Measurements from ENCODE around the gene PALLD.
"Not testable (repeated sequence)": the region's sequence is repeated elsewhere in the genome, so short reads cannot be mapped to it uniquely, and the experiment has no call there.

PALLD gene

GRCh38 chr4:168908093-168908492 lies 411.2 kb downstream of the PALLD start:
- DNase-seq (ENCODE audit: low read depth in 2 of 2), result no peak

DNA sequence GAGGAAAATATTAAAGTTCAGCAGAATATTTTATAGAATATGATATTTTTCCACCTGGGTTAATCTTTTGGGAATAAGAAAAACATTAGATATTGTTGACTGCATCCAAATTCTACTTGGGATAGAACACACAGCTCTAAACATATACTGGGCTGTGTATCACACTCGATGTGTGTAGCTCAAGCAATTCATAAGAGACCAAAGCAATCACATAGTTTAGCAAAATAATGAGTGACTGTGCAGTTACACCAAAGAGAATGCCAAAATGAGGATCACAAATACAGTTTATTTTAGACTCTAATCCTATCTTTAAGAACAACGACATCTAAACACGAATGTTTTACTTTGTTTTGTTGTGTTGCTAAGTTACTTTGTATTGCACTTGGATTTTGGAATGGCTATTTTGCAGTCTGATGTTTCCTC lies 412.0 kb downstream of the PALLD start:
- no peak for DNase-seq (ENCODE audit: low read depth in 2 of 2)

GRCh38 chr4:168914095-168914494 lies 417.2 kb downstream of the PALLD start:
- no peak for DNase-seq (ENCODE audit: low read depth in 2 of 2)

DNA sequence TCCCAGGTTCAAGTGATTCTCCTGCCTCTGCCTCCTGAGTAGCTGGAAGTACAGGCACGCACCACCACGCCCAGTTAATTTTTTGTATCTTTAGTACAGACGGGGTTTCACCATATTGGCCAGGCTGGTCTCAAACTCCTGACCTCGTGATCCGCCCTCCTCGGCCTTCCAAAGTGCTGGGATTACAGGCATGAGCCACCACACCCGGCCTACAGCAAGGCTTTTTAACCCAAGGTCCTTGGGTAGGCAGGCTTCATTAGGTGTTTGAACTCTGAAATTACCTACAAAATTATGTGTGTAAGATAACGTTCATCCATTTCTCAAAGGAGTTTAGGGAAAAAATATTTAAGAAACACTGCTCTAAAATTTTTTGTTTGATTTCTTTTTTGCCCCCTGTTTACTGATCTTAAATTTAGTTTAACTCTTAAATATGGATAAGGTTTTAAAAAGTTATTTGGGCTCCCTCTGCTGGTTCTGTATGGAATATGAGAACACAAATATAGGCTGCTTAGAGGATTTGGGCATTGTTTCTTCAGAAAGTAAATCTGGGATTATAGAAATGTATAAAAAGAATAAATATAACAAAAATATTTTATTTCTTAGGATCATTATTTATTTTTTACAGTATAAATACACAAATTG lies 420.4 kb downstream of the PALLD start:
- no peak for DNase-seq (ENCODE audit: low read depth in 2 of 2)

GRCh38 chr4:168919706-168920324 lies 423.0 kb downstream of the PALLD start:
- no peak for DNase-seq (ENCODE audit: low read depth in 2 of 2)

GRCh38 chr4:168920441-168921065 lies 423.7 kb downstream of the PALLD start:
- DNase-seq (ENCODE audit: low read depth in 2 of 2), result no peak

GRCh38 chr4:168923526-168924194 lies 426.8 kb downstream of the PALLD start:
- DNase-seq (ENCODE audit: low read depth in 2 of 2), result peak; percentile 9 to 43

GRCh38 chr4:168924667-168925066 lies 427.8 kb downstream of the PALLD start:
- no peak for DNase-seq (ENCODE audit: low read depth in 2 of 2)

DNA sequence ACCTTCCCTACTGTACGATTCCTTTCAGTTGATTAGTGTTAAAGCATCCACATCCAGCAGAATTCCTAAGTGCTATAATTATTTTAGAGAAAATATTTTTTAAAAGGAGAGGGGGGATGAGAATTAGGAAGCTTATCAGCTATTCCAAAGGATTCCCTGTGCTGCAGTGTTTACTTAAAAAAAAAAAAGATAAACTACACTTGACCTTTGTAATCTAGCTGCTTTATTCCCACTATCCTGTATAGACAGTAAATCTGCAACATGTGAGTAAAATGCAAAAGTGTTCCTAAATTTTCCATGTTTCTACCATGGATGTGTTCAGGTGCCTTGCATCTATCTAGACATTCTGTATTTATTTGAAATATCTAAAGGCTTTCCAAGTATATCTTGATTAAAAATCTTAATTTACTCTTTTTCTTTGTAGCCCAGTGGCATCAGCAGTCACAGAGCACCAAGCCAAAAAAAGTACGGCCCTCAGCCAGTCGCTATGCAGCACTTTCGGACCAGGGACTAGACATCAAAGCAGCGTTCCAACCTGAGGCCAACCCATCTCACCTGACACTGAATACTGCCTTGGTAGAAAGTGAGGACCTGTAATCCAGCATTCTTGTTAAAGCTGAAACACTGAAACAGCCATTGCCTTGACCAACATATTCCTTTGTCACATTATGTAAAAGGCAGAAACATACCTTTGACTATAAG lies 429.1 kb downstream of the PALLD start:
- DNase-seq (ENCODE audit: low read depth in 2 of 2), result no peak

- DNase-seq (ENCODE audit: low read depth in 2 of 2), result no peak
Measured at GRCh38 chr4:168928346-168928745, 431.5 kb downstream of the PALLD start.

DNA sequence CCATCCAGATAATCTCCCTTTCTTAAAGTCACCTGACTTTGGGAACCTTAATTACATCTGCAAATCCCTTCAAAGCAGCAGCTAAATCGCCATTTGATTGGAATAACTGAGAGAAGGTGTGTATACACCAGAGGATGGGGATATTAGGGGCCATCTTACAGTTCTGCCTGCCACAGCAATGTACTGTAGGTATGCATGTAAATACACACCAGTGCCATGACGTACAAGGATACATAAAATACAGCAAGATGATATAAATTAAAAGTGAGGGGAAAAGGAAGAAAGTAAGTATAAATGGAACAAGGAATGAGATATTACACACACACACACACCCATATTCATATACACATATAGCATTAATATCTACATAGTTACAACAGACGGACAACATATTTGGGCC lies 432.0 kb downstream of the PALLD start:
- DNase-seq (ENCODE audit: low read depth in 2 of 2), result no peak

GRCh38 chr4:168930413-168931196 lies 433.8 kb downstream of the PALLD start:
- no peak for DNase-seq (ENCODE audit: low read depth in 2 of 2)

GRCh38 chr4:168931215-168931650 lies 434.4 kb downstream of the PALLD start:
- DNase-seq (ENCODE audit: low read depth in 2 of 2), result no peak

DNA sequence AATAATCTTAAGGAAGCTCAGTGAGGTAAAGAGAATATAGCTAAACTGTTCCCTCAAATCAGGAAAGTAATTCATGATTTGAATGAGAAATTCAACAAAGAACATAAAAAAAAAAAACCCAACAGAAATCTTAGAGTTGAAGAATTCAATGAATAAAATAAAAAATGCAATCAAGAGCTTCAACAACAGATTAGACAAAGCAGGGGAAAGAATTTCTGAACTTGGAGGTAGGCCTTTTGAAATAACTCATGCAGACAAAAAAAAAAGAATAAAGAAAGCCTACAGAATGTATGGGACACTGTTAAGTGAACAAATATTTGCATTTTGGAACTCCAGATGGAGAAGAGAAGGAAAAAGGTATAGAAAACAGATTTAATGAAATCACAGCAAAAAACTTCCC lies 435.3 kb downstream of the PALLD start:
- no peak for DNase-seq (ENCODE audit: low read depth in 2 of 2)

- no peak for DNase-seq (ENCODE audit: low read depth in 2 of 2)
Measured at GRCh38 chr4:168933423-168933822, 436.6 kb downstream of the PALLD start.

GRCh38 chr4:168937473-168937872 lies 440.6 kb downstream of the PALLD start:
- not testable (repeated sequence) for DNase-seq (ENCODE audit: low read depth in 2 of 2)

DNA sequence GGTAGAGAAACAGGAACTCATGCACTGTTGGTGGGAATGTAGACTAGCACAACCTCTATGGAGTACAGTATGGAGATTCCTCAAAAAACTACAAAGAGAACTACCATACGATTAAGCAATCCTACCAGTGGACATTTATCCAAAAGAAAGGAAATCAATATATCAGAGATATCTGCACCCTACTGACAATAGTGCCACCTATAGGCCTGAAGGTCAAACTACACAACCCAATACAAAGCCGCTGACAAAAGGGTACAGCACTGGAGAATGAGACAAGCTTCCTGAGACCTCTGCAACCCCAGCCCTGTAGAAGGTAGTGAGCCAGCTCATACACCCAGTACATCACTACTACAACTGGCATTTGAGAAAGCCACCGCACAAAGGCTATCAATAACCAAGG lies 446.1 kb downstream of the PALLD start:
- no peak for DNase-seq (ENCODE audit: low read depth in 2 of 2)

DNA sequence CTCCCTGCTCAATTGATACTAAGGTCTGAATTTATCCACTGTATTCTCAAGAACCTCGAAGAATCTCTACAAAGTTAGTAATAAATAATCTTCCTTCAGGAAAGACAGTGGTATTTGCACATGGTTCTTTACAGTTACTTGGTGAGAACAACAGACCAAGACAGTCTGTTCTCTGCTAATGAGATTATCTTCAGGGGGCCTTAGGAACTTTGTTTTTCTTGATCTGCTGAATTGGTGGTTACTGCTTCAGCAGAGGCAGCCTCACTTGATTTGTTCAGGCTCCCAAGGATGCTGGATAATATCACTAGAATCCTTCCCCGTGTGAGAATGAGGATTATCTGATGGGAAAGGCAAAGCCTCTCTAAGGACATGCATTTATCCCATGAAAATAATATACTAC lies 448.4 kb downstream of the PALLD start:
- DNase-seq (ENCODE audit: low read depth in 2 of 2), result no peak

- not testable (repeated sequence) for DNase-seq (ENCODE audit: low read depth in 2 of 2)
Measured at GRCh38 chr4:168952821-168953246, 456.0 kb downstream of the PALLD start.

GRCh38 chr4:168955674-168956073 lies 458.8 kb downstream of the PALLD start:
- no peak for DNase-seq (ENCODE audit: low read depth in 2 of 2)

- DNase-seq (ENCODE audit: low read depth in 2 of 2), result no peak
Measured at GRCh38 chr4:168960716-168961115, 463.9 kb downstream of the PALLD start.

Data from stimulated activated CD4-positive, alpha-beta T cell treated with anti-CD3 and anti-CD28 coated beads, Interleukin-15, amount 100 ng/mL, for 48 hours (primary cell).